Astrocyte (in vitro differentiated cells and primary cell): ENCODE results near the gene BATF3.
A peak's percentile ranks its signal among the peaks of the same experiment; 100 is the strongest.

Experiments
- EZH2 ChIP-seq: IDR thresholded peaks from 2 replicates; pipeline ENCODE4 v1.6.1; 2012; ENCODE audit warnings: mild to moderate bottlenecking, low read length, inconsistent platforms; ENCODE audit not compliant: insufficient read depth
- TF ChIP-seq, protein P1 (sequence below): IDR thresholded peaks from 2 replicates; pipeline ENCODE4 v1.5.1; 2011; ENCODE audit warnings: low read depth, mild to moderate bottlenecking, inconsistent platforms, low read length, moderate library complexity; ENCODE audit not compliant: insufficient read depth

DNA sequence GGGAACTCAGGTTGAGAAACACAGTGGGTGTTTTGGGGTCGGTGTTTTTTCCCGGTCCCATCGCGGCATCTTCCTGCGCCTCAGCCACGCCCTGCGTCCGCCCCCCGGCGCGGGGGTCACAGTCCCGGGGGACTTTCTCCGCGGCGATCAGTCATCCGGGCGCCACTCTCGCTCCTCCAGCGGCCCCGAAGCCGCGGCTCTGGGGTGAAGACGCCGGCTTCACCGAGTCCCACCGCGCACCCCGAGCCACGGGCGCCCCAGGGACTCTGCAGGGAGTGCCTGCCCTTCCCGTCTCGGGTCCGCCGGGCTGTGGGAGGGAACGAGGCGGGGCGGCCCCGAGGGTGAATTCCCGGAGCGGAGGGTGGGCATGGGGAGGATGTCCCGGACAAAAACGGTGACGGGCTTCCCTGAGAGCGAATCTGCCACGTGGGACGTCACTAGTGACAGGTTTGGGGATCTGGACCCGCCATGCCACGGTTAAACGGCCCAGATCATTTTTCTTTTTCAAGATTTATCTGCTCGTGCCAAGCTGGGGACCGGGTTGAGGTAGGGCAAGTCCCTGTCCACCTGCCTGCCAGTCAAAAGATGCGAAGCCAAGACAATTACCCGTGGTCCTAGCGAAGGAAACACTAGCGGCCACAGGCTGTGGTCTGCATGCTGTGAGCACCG lies 717 bp upstream of the BATF3 start:
- TF ChIP-seq, protein P1, sequence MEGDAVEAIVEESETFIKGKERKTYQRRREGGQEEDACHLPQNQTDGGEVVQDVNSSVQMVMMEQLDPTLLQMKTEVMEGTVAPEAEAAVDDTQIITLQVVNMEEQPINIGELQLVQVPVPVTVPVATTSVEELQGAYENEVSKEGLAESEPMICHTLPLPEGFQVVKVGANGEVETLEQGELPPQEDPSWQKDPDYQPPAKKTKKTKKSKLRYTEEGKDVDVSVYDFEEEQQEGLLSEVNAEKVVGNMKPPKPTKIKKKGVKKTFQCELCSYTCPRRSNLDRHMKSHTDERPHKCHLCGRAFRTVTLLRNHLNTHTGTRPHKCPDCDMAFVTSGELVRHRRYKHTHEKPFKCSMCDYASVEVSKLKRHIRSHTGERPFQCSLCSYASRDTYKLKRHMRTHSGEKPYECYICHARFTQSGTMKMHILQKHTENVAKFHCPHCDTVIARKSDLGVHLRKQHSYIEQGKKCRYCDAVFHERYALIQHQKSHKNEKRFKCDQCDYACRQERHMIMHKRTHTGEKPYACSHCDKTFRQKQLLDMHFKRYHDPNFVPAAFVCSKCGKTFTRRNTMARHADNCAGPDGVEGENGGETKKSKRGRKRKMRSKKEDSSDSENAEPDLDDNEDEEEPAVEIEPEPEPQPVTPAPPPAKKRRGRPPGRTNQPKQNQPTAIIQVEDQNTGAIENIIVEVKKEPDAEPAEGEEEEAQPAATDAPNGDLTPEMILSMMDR = no peak
- TF ChIP-seq EZH2 = peak; percentile 61
